NCI-H524 treated with DMSO at 0.1 percent for 48 hours (cell line): ENCODE data around the gene MYO15A.

ENCODE experiments used
- DNase-seq: peaks from one replicate; lab custom pipeline; 2025; lab: John Stamatoyannopoulos, UW

Gene MYO15A

GRCh38 chr17:18224053-18224386 is 115.5 kb downstream of the MYO15A start:
- no peak for DNase-seq

- DNase-seq, result no peak
These were observed 116.0 kb downstream of the MYO15A start for GRCh38 chr17:18224387-18225120.

GRCh38 chr17:18225121-18225641 is 116.6 kb downstream of the MYO15A start, which contains the start of gene LLGL1:
TSS of gene LLGL1 (plus strand) at chr17:18225635. CDS start at chr17:18225683, 48 bp downstream.
- DNase-seq, result peak; percentile 66

GRCh38 chr17:18225642-18226283 is 117.2 kb downstream of the MYO15A start:
- DNase-seq, result no peak

GRCh38 chr17:18226284-18226945 is 117.9 kb downstream of the MYO15A start:
- DNase-seq, result no peak

- DNase-seq, result no peak
These were observed 119.1 kb downstream of the MYO15A start for GRCh38 chr17:18227635-18228034.

- DNase-seq, result no peak
These were observed 119.7 kb downstream of the MYO15A start for GRCh38 chr17:18228176-18228682.

GRCh38 chr17:18229254-18229653 is 120.7 kb downstream of the MYO15A start:
- no peak for DNase-seq
